SK-N-MC (cell line): ENCODE results near the gene KLHL9.

ENCODE experiments used
- EZH2 ChIP-seq: fragments of 200-600 bp; sonication (generic); IDR thresholded peaks from one replicate; pipeline ENCODE4 v1.6.1; 2017; ENCODE audit warnings: antibody characterized with exemption
- POLR2AphosphoS5 ChIP-seq: IDR thresholded peaks from 2 replicates; pipeline ENCODE4 v1.6.1; 2012; ENCODE audit warnings: mild to moderate bottlenecking, low read depth, low read length, borderline replicate concordance

- TF ChIP-seq POLR2AphosphoS5 (no peak), EZH2 (no peak)
Measured at GRCh38 chr9:21383627-21384026, 48.4 kb upstream of the KLHL9 start.
